Astrocyte (in vitro differentiated cells and primary cell): ENCODE results near the gene RBM19.

Experiments
- EZH2 ChIP-seq: IDR thresholded peaks from 2 replicates; pipeline ENCODE4 v1.6.1; 2012; ENCODE audit warnings: mild to moderate bottlenecking, low read length, inconsistent platforms; ENCODE audit not compliant: insufficient read depth
- TF ChIP-seq, protein P1 (sequence below): IDR thresholded peaks from 2 replicates; pipeline ENCODE4 v1.5.1; 2011; ENCODE audit warnings: low read depth, mild to moderate bottlenecking, inconsistent platforms, low read length, moderate library complexity; ENCODE audit not compliant: insufficient read depth

DNA sequence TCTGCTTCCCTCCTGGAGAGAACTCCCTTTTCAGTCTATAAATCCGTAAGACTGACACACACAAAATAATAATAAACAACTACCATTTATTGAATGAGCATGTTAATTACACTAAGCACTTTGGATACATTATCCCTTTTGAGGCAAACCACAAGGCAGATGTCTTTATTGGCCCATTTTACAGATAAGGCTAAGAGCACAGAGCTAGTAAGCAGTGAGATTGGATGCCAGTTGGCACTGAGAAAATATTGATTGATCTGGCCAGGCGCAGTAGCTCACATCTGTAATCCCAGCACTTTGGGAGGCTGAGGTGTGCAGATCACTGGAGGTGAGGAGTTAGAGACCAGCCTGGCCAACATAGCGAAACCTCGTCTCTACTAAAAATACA lies 21.9 kb upstream of the RBM19 start:
- TF ChIP-seq, protein P1, sequence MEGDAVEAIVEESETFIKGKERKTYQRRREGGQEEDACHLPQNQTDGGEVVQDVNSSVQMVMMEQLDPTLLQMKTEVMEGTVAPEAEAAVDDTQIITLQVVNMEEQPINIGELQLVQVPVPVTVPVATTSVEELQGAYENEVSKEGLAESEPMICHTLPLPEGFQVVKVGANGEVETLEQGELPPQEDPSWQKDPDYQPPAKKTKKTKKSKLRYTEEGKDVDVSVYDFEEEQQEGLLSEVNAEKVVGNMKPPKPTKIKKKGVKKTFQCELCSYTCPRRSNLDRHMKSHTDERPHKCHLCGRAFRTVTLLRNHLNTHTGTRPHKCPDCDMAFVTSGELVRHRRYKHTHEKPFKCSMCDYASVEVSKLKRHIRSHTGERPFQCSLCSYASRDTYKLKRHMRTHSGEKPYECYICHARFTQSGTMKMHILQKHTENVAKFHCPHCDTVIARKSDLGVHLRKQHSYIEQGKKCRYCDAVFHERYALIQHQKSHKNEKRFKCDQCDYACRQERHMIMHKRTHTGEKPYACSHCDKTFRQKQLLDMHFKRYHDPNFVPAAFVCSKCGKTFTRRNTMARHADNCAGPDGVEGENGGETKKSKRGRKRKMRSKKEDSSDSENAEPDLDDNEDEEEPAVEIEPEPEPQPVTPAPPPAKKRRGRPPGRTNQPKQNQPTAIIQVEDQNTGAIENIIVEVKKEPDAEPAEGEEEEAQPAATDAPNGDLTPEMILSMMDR: no peak
- no peak for TF ChIP-seq EZH2
